ENCODE results near the gene C4orf50. TPM values are rescaled to one million over a fixed set of nuclear protein-coding genes. Genes with fewer than 3 reads are reported as not detected.

Gene C4orf50
- total RNA-seq, 2 experiments from 2014 or later: not detected

DNA sequence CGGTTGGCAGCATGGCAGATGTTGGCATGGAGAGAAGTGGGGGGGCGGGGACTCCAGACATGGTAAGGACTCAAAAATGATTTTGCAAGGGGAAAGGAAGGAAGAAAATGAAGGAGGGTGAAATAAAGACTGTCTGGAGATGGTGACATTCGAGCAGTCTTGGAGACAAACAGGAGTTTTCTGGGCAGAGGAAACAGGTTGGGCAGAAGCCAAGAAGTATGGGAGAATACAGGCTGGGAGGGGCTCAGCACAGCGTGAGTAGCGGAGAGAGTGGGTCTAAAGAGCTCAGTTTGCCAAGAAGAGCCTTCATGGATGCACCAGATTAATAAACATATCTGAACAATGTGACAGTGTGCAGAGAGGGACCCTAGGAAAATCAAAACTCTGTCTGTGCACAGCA lies 112.0 kb downstream of the C4orf50 start:
- Mint-ChIP-seq H3K4me1 (no peaks in the 10 kb centered on the region), H3K36me3 (no peaks in the 10 kb centered on the region), H3K9me3 (peaks cover 23% of the 10 kb centered on the region), H3K4me3 (no peak overlapping the region), H3K27ac (no peak overlapping the region), H3K27me3 (peaks cover 22% of the 10 kb centered on the region)
- DNase-seq: no peak

DNA sequence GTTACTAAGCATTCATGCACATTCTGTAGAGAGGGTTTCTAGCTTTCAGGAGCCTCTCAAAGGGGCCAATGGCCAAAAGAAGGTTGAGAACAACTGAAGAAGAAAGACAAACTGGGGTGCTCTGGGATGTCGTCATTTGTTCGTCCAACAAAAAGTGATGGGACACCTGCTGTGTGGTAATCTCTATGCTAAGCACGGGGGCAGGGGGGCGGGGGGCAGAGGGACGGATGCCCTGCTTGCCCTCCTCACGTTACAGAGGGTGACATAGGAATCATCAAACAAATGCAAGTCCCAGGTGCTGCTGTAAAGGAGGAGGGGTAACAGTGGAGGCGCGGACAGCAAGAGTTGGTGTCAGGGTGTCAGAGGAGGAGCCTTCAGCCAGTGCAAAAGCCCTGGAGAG lies 112.5 kb downstream of the C4orf50 start:
- no peak overlapping the region for H3K4me3 Mint-ChIP-seq
- H3K4me1 Mint-ChIP-seq: no peaks in the 10 kb centered on the region
- no peak for DNase-seq
- peaks cover 22% of the 10 kb centered on the region for H3K27me3 Mint-ChIP-seq
- H3K27ac Mint-ChIP-seq: no peak overlapping the region
- no peaks in the 10 kb centered on the region for H3K36me3 Mint-ChIP-seq
- peaks cover 23% of the 10 kb centered on the region for H3K9me3 Mint-ChIP-seq

DNA sequence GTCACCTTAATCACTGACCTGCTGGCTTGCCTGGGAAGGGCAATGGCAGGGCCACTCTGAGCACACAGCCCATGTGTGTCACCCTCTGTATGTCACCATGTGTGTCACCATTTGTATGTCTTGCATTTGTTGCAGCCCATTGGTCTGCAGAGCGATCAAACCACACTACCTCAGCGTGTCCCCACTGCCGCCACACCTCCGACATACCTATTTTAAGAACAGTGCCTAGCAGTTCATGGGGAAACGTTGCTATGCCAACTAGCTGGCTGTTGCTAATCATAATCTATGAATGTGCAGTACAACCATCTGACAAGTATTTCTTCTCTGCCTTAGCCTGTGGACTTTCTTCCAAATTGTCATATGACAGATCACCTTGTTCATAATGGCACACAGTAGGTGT lies 117.4 kb downstream of the C4orf50 start:
- Mint-ChIP-seq H3K4me1 (no peaks in the 10 kb centered on the region), H3K4me3 (no peak overlapping the region), H3K36me3 (no peaks in the 10 kb centered on the region), H3K27ac (no peak overlapping the region), H3K9me3 (no peaks in the 10 kb centered on the region), H3K27me3 (peaks cover 23% of the 10 kb centered on the region)
- DNase-seq: no peak

DNA sequence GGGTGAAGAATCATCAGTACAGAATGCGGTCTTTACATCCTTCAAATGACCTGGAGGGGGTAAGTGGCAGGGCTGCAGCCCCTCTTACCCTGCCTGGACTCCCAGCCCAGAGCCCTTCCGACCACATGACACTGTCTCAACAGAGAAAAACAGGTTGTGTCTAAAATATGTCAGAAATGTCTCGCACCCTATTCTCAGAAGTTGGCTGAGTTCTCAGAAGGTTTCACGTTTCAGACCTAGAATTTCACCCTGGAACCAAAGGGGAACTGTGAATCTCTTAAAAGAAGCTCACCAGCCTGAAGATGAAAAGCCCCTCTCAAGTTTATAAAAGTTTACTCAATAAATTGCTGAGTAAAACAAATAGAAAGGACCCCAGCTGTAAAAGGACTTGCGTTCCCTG lies 118.3 kb downstream of the C4orf50 start:
- Mint-ChIP-seq H3K36me3 (no peaks in the 10 kb centered on the region), H3K4me3 (no peak overlapping the region), H3K4me1 (no peaks in the 10 kb centered on the region), H3K9me3 (no peaks in the 10 kb centered on the region), H3K27me3 (peaks cover 28% of the 10 kb centered on the region), H3K27ac (no peak overlapping the region)
- no peak for DNase-seq

DNA sequence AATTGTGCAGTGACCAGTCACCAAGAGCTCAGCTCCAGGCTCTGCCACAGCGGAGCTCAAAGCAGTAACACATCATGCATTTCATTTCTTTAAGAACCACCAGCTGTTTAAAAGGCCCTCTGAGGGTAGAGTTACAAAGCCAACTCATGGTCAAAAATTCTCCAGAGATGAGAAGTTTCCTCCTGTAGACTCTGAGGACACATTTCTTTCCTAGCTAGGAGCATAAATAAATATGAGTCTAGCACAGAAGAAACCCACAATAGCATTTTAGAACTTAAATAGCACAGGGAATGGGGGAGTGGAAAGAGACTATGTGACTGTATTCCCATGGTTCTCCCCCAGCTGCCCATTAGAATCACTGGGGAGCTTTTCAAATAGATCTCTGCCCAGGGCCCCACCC lies 118.8 kb downstream of the C4orf50 start:
- H3K36me3 Mint-ChIP-seq: no peaks in the 10 kb centered on the region
- peaks cover 26% of the 10 kb centered on the region for H3K27me3 Mint-ChIP-seq
- no peak overlapping the region for H3K4me3 Mint-ChIP-seq
- H3K9me3 Mint-ChIP-seq: no peaks in the 10 kb centered on the region
- no peak for DNase-seq
- H3K4me1 Mint-ChIP-seq: no peaks in the 10 kb centered on the region
- H3K27ac Mint-ChIP-seq: no peak overlapping the region

DNA sequence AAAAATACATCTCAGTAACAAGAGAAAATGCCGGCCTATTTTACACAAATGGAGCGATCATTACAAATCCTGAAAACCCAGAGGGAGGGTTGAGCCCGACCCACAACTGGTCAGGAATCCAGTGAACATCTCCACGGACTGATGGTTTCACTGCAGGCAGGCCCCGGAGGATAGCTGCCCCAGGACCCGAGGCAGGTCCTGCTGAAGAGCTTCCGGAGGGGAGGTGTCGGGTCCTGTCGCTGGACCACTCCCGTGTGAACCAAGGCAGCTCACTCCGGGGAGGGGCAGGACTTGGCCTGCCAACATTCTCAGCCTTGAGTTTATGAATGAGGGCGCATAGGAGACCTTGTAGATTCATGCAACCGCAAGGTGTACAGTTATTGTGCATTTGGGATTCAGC lies 120.6 kb downstream of the C4orf50 start:
- peaks cover 29% of the 10 kb centered on the region for H3K27me3 Mint-ChIP-seq
- no peak overlapping the region for H3K4me3 Mint-ChIP-seq
- H3K27ac Mint-ChIP-seq: no peak overlapping the region

DNA sequence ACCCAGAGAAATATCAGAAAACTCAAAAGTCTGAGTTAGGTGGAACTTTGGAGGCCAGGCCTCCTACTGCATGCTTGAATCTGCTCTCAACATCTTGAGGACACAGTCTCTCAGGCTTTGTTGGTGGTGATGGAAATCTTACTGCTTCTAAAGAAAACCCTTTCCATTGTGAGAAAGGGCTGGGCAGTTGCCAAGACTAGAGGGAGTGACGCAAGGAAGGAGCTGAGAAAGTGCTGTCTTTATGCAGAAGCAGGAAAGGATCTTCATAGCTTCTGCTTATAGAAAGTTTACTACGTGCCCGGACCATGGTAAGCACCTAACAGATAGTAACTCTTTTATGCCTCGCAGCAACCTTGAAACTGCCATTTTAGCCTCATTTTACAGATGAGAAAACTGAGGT lies 122.9 kb downstream of the C4orf50 start:
- H3K4me1 Mint-ChIP-seq: no peaks in the 10 kb centered on the region
- no peak overlapping the region for H3K27ac Mint-ChIP-seq
- H3K4me3 Mint-ChIP-seq: no peak overlapping the region
- no peaks in the 10 kb centered on the region for H3K36me3 Mint-ChIP-seq
- no peak for DNase-seq
- H3K27me3 Mint-ChIP-seq: peaks cover 47% of the 10 kb centered on the region
- no peaks in the 10 kb centered on the region for H3K9me3 Mint-ChIP-seq

More for the DNA sequence above, 120.6 kb downstream of the C4orf50 start:
- DNase-seq: no peak
- Mint-ChIP-seq H3K9me3 (no peaks in the 10 kb centered on the region), H3K36me3 (no peaks in the 10 kb centered on the region), H3K4me1 (no peaks in the 10 kb centered on the region)

DNA sequence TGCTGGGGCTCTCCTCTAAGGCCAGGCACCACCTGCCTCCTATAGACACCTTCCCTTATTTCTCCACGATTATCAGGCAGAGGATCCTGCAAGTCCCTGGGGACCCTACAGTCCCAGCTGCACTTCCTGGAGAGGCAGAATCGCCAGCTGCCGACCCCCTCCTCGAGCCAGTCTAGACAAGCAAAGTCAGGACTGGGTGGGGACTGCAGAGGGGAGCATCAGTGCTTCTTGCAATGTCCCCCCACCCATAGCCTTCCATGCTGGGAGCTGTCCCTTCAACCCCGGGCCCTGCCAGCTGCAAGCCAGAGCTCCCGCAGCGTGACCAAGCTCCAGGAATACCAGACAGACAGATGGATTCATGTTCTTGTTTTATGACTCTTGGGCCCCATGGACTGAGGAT lies 124.0 kb downstream of the C4orf50 start:
- Mint-ChIP-seq H3K4me1 (peaks cover 2% of the 10 kb centered on the region), H3K27me3 (peaks cover 52% of the 10 kb centered on the region), H3K27ac (no peak overlapping the region), H3K36me3 (no peaks in the 10 kb centered on the region), H3K4me3 (no peak overlapping the region), H3K9me3 (no peaks in the 10 kb centered on the region)
- no peak for DNase-seq

DNA sequence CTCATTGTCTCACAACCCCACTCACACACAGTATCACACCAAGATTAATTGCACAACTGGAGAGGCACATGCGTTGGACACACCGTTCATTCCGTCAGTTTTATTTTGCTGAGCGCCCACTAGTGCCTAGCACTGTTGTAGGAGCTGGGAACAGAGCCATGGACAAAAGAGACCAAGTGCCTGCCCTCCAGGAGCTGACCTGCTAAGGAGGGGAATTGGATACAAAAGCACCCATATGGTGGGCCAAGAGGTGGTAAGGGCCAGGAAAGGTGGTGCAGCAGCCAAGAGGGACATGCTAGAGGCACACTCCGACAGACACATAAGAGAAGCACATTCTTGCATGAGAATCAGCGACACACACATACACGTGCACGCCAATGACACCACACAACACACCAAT lies 124.6 kb downstream of the C4orf50 start:
- H3K36me3 Mint-ChIP-seq: no peaks in the 10 kb centered on the region
- DNase-seq: no peak
- H3K27ac Mint-ChIP-seq: no peak overlapping the region
- H3K4me1 Mint-ChIP-seq: peaks cover 4% of the 10 kb centered on the region
- no peak overlapping the region for H3K4me3 Mint-ChIP-seq
- no peaks in the 10 kb centered on the region for H3K9me3 Mint-ChIP-seq
- peaks cover 59% of the 10 kb centered on the region for H3K27me3 Mint-ChIP-seq

DNA sequence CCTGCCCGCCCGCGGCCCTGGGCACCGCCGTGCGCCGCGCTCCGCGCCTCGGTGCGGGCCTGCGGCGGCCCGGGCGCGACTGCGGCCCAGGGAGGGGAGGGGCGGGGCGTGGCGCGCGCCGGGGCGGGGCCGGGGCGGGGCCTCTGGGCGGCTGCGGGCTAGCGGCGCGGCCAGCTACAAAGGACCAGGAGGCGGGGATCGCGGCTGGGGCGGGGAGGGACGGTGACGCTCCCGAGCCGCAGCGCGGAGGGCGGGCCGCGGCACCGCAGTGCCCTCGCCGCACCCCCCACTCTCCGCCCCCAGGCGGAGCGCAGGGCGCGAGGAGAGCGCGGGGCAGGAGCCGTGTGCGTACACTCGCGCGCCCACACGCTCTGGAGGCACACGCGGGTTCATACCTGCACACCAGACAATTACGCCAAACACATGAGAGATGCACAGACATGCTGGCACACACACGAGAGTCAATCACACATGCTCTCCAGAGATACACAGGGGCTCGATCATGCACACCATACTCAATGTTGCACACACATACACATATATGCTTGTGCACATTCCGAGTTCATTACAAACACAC lies 125.1 kb downstream of the C4orf50 start, which contains the start of gene CRMP1:
TSS of gene CRMP1 (minus strand) at position 83 of the 577 bp plus-strand sequence. CDS start 117 bp downstream, outside the sequence.
- Mint-ChIP-seq H3K9me3 (no peaks in the 10 kb centered on the region), H3K4me3 (no peak within 1 kb of the TSS), H3K27me3 (peaks cover 59% of the 10 kb centered on the region), H3K27ac (no peak within 1 kb of the TSS), H3K36me3 (no peaks in the 10 kb centered on the region), H3K4me1 (peaks cover 4% of the 10 kb centered on the region)
- DNase-seq: no peak

DNA sequence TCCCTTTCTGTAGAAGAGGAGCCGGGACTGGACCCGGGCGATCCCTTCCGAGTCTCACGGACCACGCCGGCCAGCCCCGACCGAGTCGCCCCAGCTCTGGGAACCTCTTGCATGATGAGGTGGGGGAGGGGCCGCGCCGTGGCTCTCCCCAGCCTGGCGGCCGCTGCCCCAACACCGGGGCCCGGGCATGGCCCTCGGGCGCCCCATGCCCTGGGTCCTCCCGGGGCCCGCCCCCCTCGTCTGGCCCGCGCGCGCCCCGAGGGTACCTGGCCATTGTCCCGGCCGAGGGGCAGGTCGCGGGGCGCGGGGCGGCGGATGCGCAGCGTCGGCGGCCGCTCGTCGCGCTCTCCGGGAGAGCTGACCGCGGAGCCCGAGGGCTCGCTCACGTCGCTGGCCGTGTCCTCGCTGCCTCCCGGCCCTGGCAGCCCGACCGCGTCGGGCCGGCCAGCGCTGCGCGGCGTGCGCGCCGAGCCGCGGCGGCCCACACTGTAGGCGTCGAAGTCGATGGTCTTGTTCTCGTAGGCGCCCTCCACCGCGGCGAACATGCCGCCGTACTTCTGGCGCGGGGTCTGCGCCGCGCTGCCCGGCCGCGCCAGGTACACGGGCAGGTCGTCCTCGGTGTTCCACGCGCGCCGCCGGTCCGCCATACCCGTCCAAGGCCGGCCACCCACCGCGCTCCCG lies 125.8 kb downstream of the C4orf50 start:
- no peaks in the 10 kb centered on the region for H3K9me3 Mint-ChIP-seq
- H3K27ac Mint-ChIP-seq: no peak overlapping the region
- DNase-seq: no peak
- H3K4me1 Mint-ChIP-seq: peaks cover 4% of the 10 kb centered on the region
- peaks cover 60% of the 10 kb centered on the region for H3K27me3 Mint-ChIP-seq
- H3K36me3 Mint-ChIP-seq: no peaks in the 10 kb centered on the region
- H3K4me3 Mint-ChIP-seq: no peak overlapping the region

DNA sequence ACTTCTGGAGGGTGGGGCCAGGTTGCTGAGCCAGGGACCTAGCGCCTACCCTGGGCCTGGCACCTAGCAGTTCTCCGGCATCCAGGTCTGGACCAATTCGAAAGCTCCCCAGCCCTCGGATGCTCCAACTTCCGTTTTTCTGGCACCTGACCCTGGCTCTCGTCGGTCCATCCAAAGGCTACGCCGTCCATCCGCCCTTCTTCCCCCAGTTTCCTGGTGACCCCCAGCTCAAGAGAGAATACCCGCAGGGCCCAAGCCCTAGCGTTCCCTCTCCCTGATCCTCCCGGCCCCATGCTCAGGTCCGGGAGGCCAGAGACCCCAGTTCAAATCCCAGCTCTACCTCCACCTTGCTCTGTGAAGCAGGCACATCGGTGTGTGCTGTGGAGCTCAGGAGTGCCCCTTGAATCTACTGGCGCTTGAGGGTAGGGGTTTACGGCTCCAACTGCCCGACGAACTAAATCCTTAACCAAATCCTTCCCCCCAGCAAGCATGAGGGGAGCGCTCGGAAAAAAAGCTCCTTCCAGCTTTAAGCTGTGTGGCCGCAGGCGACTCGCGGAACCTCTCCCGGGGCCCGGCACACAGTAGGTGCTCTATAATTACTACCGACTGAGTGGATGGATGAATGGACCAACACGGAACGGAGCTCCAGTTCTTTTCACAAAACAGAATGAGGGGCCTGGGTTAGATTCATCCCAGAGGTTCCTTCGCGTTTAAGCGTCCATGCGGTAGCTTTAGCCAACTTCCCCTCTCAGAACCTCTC lies 126.5 kb downstream of the C4orf50 start:
- Mint-ChIP-seq H3K27me3 (peaks cover 67% of the 10 kb centered on the region), H3K27ac (no peak overlapping the region), H3K36me3 (no peaks in the 10 kb centered on the region), H3K9me3 (no peaks in the 10 kb centered on the region), H3K4me1 (peaks cover 4% of the 10 kb centered on the region), H3K4me3 (no peak overlapping the region)
- DNase-seq: no peak

DNA sequence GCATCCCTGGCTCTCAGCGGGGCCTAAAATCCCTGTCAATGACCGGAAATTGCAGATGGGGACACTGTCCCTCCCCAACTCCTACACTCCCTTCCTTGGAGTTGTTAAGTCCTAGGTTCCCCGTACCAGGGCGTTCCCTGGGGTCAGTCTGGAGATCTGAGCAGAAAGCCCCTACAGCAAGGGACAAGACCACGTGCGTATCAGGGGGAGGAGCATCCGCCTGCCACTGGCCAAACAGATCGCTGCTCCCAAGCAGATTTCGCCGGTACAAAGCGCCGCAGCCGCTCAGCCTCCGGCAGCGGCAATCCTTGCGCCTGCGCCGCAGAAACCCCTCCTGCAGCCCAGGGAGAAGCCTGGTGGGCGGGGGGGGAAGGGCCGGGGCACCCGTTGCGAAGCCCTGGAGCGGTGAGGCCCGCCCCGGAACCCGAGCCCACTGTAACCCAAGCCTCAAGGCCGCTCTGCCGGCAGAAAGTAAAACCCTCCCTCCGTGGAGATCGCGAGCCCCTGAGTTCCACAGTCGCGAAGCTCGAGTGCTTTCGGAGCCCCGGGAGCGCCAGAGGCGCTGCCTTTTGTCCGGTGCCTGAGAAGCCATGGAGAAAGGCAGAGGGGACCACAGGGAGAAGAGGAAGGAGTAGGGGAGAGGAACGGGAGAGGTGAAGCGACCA lies 128.0 kb downstream of the C4orf50 start:
- Mint-ChIP-seq H3K9me3 (no peaks in the 10 kb centered on the region), H3K4me1 (peaks cover 4% of the 10 kb centered on the region), H3K27me3 (peaks cover 80% of the 10 kb centered on the region), H3K36me3 (no peaks in the 10 kb centered on the region), H3K27ac (no peak overlapping the region), H3K4me3 (no peak overlapping the region)
- DNase-seq: no peak

DNA sequence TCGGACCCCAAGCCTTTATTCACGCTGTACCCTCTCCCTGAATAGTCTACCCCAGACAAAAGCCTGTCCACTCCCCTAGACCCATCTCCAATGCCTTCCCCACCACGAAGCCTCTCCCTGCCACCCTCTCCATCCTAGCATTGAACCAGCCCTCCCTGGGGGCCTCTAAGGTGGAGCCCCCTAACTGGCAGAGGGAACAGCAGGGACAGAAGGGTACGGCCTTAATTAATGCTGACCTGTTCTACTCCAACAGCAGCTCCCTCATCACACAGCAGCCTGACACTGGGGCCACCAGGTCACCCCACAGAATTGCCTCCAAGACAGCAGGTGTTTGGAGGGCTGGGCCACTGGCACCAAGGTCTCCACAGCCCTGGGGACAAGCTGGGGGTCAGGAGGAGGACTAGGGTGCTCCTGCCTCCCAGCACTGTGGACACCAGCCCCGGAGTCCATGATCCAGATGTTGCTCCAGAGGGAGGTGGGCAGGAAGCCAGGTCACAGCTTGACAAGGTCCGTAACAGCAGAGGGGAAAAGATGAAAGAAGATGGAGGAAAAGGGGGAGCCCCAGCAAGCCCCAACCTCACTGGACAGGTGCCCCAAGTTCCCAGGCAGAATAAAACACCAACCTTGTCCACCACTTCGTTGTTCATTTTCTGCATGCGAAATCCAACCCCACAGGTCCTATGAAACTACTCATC lies 129.1 kb downstream of the C4orf50 start:
- no peaks in the 10 kb centered on the region for H3K36me3 Mint-ChIP-seq
- H3K27ac Mint-ChIP-seq: no peak overlapping the region
- no peaks in the 10 kb centered on the region for H3K9me3 Mint-ChIP-seq

More for the DNA sequence above, 129.1 kb downstream of the C4orf50 start:
- peaks cover 4% of the 10 kb centered on the region for H3K4me1 Mint-ChIP-seq
- peaks cover 78% of the 10 kb centered on the region for H3K27me3 Mint-ChIP-seq
- no peak overlapping the region for H3K4me3 Mint-ChIP-seq
- DNase-seq: no peak
